ENCODE results near the gene CCDC33. TPM values are rescaled to one million over a fixed set of nuclear protein-coding genes. Genes with fewer than 3 reads are reported as not detected.

CCDC33 gene
- total and polyA plus RNA-seq, 7 donors, result 0.01 to 0.03 TPM; not detected in 5

- H3K27ac ChIP-seq, result no peak overlapping the region
- H3K36me3 ChIP-seq (ENCODE audit: insufficient read depth in 1 of 2, low read depth in 1 of 2), result no peaks in the 10 kb centered on the region
- TF ChIP-seq CTCF (IDR thresholded peaks at IDR 0.05), result no peak
- H3K9me3 ChIP-seq, result no peaks in the 10 kb centered on the region
- intact Hi-C loops (cut with DNase I), result no loop called here
- H3K4me1 ChIP-seq, result no peaks in the 10 kb centered on the region
- no peak overlapping the region for H3K4me3 ChIP-seq
- peaks cover 0 to 1% (median 0%) of the 10 kb centered on the region in 3 donors for H3K27me3 ChIP-seq (ENCODE audit: insufficient read depth in 3 of 3, low read length in 2 of 3)
- ATAC-seq, result no peak
- WGBS, 3 donors, result 61 to 70% (median 67%) methylated on average over 16 of the region's 16 CpGs
- DNase-seq, result no peak
Observed at GRCh38 chr15:74207652-74208440, 28.3 kb upstream of the CCDC33 start.

GRCh38 chr15:74208496-74208895 is 27.6 kb upstream of the CCDC33 start:
- no peak for TF ChIP-seq CTCF (IDR thresholded peaks at IDR 0.05)
- H3K27me3 ChIP-seq (ENCODE audit: insufficient read depth in 3 of 3, low read length in 2 of 3), result no peaks in the 10 kb centered on the region
- 60 to 71% (median 61%) methylated on average over 6 of the region's 6 CpGs for WGBS, 3 donors
- DNase-seq, result no peak
- no peaks in the 10 kb centered on the region for H3K4me1 ChIP-seq
- H3K27ac ChIP-seq, result no peak overlapping the region
- intact Hi-C loops (cut with DNase I), result no loop called here
- H3K9me3 ChIP-seq, result no peaks in the 10 kb centered on the region
- H3K4me3 ChIP-seq, result no peak overlapping the region
- ATAC-seq, result no peak
- no peaks in the 10 kb centered on the region for H3K36me3 ChIP-seq (ENCODE audit: insufficient read depth in 1 of 2, low read depth in 1 of 2)

GRCh38 chr15:74208901-74209559 is 27.1 kb upstream of the CCDC33 start:
- no peak overlapping the region for H3K4me3 ChIP-seq
- no peak for DNase-seq
- H3K4me1 ChIP-seq, result no peaks in the 10 kb centered on the region
- no peaks in the 10 kb centered on the region for H3K36me3 ChIP-seq (ENCODE audit: insufficient read depth in 1 of 2, low read depth in 1 of 2)
- TF ChIP-seq CTCF (IDR thresholded peaks at IDR 0.05), result no peak
- no peak overlapping the region for H3K27ac ChIP-seq
- H3K27me3 ChIP-seq (ENCODE audit: insufficient read depth in 3 of 3, low read length in 2 of 3), result no peaks in the 10 kb centered on the region
- no peaks in the 10 kb centered on the region for H3K9me3 ChIP-seq
- WGBS, 3 donors, result 33 to 37% (median 34%) methylated on average over 11 of the region's 11 CpGs
- intact Hi-C loops (cut with DNase I), result no loop called here
- ATAC-seq, result no peak

GRCh38 chr15:74209560-74209958 is 26.6 kb upstream of the CCDC33 start:
- no peak for ATAC-seq
- TF ChIP-seq CTCF (IDR thresholded peaks at IDR 0.05), result no peak
- no peak overlapping the region for H3K27ac ChIP-seq

More at GRCh38 chr15:74209560-74209958, 26.6 kb upstream of the CCDC33 start:
- no peak for DNase-seq
- 73 to 80% (median 76%) methylated on average over 5 of the region's 5 CpGs for WGBS, 3 donors
- Histone ChIP-seq H3K36me3 (ENCODE audit: insufficient read depth in 1 of 2, low read depth in 1 of 2) (no peaks in the 10 kb centered on the region), H3K4me3 (no peak overlapping the region), H3K27me3 (ENCODE audit: insufficient read depth in 3 of 3, low read length in 2 of 3) (no peaks in the 10 kb centered on the region), H3K9me3 (no peaks in the 10 kb centered on the region), H3K4me1 (no peaks in the 10 kb centered on the region)
- intact Hi-C loops (cut with DNase I), result no loop called here
